Prostate gland (tissue), 2 donors: Measurements from ENCODE around the gene P2RY13. TPM values are rescaled to one million over a fixed set of nuclear protein-coding genes. Genes with fewer than 3 reads are reported as not detected.
A peak's percentile ranks its signal among the peaks of the same experiment; 100 is the strongest.

ENCODE experiments used
- DNase-seq: peaks from one replicate; pipeline ENCODE4 v3.0.0-alpha.2; 2019; ENCODE audit warnings: low spot score
- H3K27ac ChIP-seq, 2 donors: fragments of 200-600 bp; sonication (generic); 2 replicates each; pipeline ENCODE4 v1.5.1; 2017 to 2019
- H3K27me3 ChIP-seq: fragments of 200-600 bp; sonication (generic); replicated peaks from 2 replicates; pipeline ENCODE4 v1.5.1; 2019; ENCODE audit not compliant: insufficient read depth
- H3K36me3 ChIP-seq, 2 donors: fragments of 200-600 bp; sonication (generic); 1 replicate in 1 of 2; 2 replicates in 1 of 2; pipeline versions ENCODE4 v1.5.1 to v1.8.1; 2017 to 2019
- H3K4me1 ChIP-seq: fragments of 200-600 bp; sonication (generic); replicated peaks from 2 replicates; pipeline ENCODE4 v1.5.1; 2019
- H3K4me3 ChIP-seq, 2 donors: fragments of 200-600 bp; sonication (generic); 2 replicates each; pipeline ENCODE4 v1.5.1; 2017 to 2019
- H3K9me3 ChIP-seq: fragments of 200-600 bp; sonication (generic); 2 replicates; pipeline ENCODE4 v1.5.1; 2017
- POLR2A ChIP-seq: fragments of 450-650 bp; IDR thresholded peaks from one replicate; pipeline ENCODE4 v1.6.1; 2016; ENCODE audit warnings: antibody characterized with exemption, mild to moderate bottlenecking
- POLR2AphosphoS5 ChIP-seq: sonication (generic); formaldehyde crosslinking; IDR thresholded peaks from one replicate; pipeline ENCODE4 v1.6.1; 2017; ENCODE audit warnings: antibody characterized with exemption
- WGBS: methylation state at CpG from one replicate; pipeline ENCODE4 v1.1.5; 2018; 5-methylcytosine and 5-hydroxymethylcytosine counted together
- intact Hi-C: fragments of 100-400 bp; cut with DNase I; formaldehyde crosslinking; loops from one replicate; pipeline ENCODE4 v1.14.2; 2022
- total RNA-seq, 2 donors: library from RNA; depleted of rRNA; stranded (reverse); fragments of >200 nt; gene quantifications; one replicate each; pipeline ENCODE4 v1.1.0, GENCODE V29; 2016
- TF ChIP-seq, protein P1 (sequence below), 4 experiments: fragments of 200-600 bp in 2 of 4; fragments of 450-650 bp in 2 of 4; sonication (generic) in 2 of 4; IDR thresholded peaks; 1 replicate in 3 of 4; 2 replicates in 1 of 4; pipeline ENCODE4 v1.5.1; 2016 to 2019; ENCODE audit warnings: antibody characterized with exemption in 4 of 4, mild to moderate bottlenecking in 2 of 4, moderate library complexity in 2 of 4

The P2RY13 gene
- total RNA-seq, 2 donors from 2014 or later, result 0.28 to 0.73 TPM

GRCh38 chr3:151331696-151332095, 2.3 kb upstream of the P2RY13 start:
- Histone ChIP-seq H3K36me3 (no peaks in the 10 kb centered on the region), H3K27me3 (no peaks in the 10 kb centered on the region), H3K4me3 (no peak overlapping the region), H3K9me3 (no peaks in the 10 kb centered on the region), H3K27ac (no peak overlapping the region), H3K4me1 (no peaks in the 10 kb centered on the region)
- intact Hi-C loops, result no loop called here
- 32% methylated on average over 2 of the region's 2 CpGs for WGBS
- no peak for DNase-seq
- TF ChIP-seq, protein P1, sequence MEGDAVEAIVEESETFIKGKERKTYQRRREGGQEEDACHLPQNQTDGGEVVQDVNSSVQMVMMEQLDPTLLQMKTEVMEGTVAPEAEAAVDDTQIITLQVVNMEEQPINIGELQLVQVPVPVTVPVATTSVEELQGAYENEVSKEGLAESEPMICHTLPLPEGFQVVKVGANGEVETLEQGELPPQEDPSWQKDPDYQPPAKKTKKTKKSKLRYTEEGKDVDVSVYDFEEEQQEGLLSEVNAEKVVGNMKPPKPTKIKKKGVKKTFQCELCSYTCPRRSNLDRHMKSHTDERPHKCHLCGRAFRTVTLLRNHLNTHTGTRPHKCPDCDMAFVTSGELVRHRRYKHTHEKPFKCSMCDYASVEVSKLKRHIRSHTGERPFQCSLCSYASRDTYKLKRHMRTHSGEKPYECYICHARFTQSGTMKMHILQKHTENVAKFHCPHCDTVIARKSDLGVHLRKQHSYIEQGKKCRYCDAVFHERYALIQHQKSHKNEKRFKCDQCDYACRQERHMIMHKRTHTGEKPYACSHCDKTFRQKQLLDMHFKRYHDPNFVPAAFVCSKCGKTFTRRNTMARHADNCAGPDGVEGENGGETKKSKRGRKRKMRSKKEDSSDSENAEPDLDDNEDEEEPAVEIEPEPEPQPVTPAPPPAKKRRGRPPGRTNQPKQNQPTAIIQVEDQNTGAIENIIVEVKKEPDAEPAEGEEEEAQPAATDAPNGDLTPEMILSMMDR (IDR thresholded peaks at IDR 0.05), result no peak
- TF ChIP-seq POLR2AphosphoS5 (no peak), POLR2A (no peak)

GRCh38 chr3:151330899-151331298, 1.6 kb upstream of the P2RY13 start:
- H3K27ac ChIP-seq, result no peak overlapping the region

DNA sequence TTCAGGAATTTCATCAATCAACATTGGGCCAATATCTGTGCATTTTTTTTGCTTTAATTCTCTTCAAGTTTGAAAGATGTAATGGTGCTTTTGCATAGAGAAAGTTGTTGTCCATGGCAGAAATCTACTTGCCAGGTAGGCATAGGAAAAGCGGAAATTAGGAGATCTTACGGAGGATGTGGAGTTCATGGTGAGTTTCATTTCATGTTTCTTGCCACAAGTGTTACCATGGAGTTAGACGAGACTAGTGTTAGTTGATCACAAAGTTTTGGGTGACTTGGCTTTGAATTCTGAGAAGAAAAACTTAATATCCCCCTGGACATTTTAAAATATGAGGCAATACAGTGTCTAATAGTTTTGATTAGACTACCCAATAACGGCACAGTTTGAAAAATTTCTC, 1.0 kb upstream of the P2RY13 start:
- intact Hi-C loops, result no loop called here
- Histone ChIP-seq H3K27ac (no peak overlapping the region), H3K4me1 (no peaks in the 10 kb centered on the region), H3K36me3 (no peaks in the 10 kb centered on the region), H3K4me3 (no peak overlapping the region), H3K9me3 (no peaks in the 10 kb centered on the region), H3K27me3 (no peaks in the 10 kb centered on the region)
- 78% methylated on average over 4 of the region's 4 CpGs for WGBS
- DNase-seq, result no peak
- TF ChIP-seq POLR2AphosphoS5 (no peak), POLR2A (no peak)
- TF ChIP-seq, protein P1 (IDR thresholded peaks at IDR 0.05), result no peak

More at GRCh38 chr3:151330899-151331298, 1.6 kb upstream of the P2RY13 start:
- Histone ChIP-seq H3K27me3 (no peaks in the 10 kb centered on the region), H3K36me3 (no peaks in the 10 kb centered on the region), H3K9me3 (no peaks in the 10 kb centered on the region), H3K4me3 (no peak overlapping the region), H3K4me1 (no peaks in the 10 kb centered on the region)
- intact Hi-C loops, result no loop called here
- TF ChIP-seq POLR2A (no peak), POLR2AphosphoS5 (no peak)
- TF ChIP-seq, protein P1 (IDR thresholded peaks at IDR 0.05), result no peak
- no peak for DNase-seq

GRCh38 chr3:151328298-151328995, 902 bp downstream of the P2RY13 start:
- Histone ChIP-seq H3K27me3 (no peaks in the 10 kb centered on the region), H3K4me3 (no peak overlapping the region), H3K27ac (no peak overlapping the region), H3K36me3 (no peaks in the 10 kb centered on the region), H3K4me1 (no peaks in the 10 kb centered on the region), H3K9me3 (no peaks in the 10 kb centered on the region)
- TF ChIP-seq, protein P1 (IDR thresholded peaks at IDR 0.05), result peak in 1 of 4 experiments; percentile 28
- no peak for TF ChIP-seq POLR2A
- peak; percentile 8 for TF ChIP-seq POLR2AphosphoS5
- no peak for DNase-seq
- 29% methylated on average over 10 of the region's 10 CpGs for WGBS
- intact Hi-C loops, result no loop called here

DNA sequence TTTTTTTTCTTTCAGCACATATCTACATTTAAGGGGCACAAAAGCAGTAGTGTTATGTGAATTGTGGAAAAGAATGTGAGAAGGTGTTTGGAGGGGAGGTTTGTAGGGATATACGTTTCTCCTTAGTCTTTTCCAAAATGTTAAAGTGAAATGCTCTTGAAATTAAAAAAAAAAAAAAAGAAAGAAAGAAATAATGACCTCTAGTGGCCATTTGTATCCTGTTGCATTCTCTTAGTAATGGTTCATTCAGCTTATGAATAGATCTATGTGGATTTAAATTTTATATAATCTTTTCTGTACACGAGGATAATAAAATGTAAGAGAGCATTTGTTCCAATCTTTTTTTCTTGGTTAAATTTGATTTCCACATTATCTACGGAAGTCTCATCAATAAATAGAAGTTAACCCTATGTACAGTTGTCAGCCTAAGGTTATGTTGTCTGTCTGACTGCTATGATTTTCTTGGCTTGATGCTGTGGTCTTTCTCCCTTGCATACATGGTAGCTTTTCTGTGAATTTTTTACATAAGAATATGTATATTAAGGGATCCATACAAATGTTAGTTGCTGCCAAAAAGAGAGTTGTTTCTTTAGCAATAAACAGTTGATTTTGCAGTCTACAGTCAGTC, 1.7 kb downstream of the P2RY13 start:
- H3K9me3 ChIP-seq, result no peaks in the 10 kb centered on the region
- no peak for DNase-seq
- no peaks in the 10 kb centered on the region for H3K36me3 ChIP-seq
- 8% methylated on average over 3 of the region's 3 CpGs for WGBS
- intact Hi-C loops, result no loop called here
- no peaks in the 10 kb centered on the region for H3K4me1 ChIP-seq
- no peak overlapping the region for H3K27ac ChIP-seq
- no peak overlapping the region for H3K4me3 ChIP-seq
- TF ChIP-seq POLR2AphosphoS5 (no peak), POLR2A (no peak)
- TF ChIP-seq, protein P1 (IDR thresholded peaks at IDR 0.05), result peak in 3 of 4 experiments; percentile 29 to 41 (median 37)
- no peaks in the 10 kb centered on the region for H3K27me3 ChIP-seq
